NCI-H187 (cell line): Measurements from ENCODE around the gene PPM1J.

Experiments used
- DNase-seq, 2 experiments: peaks; one replicate each; lab custom pipeline; 2025; lab: John Stamatoyannopoulos, UW

Gene PPM1J

GRCh38 chr1:112687361-112687760, 27.8 kb downstream of the PPM1J start:
- no peak for DNase-seq

- no peak for DNase-seq
Measured at GRCh38 chr1:112686835-112687234, 28.3 kb downstream of the PPM1J start.

GRCh38 chr1:112686417-112686816, 28.7 kb downstream of the PPM1J start:
- DNase-seq = no peak

GRCh38 chr1:112685913-112686312, 29.2 kb downstream of the PPM1J start:
- DNase-seq = no peak

- no peak for DNase-seq
Measured at GRCh38 chr1:112678605-112679004, 36.5 kb downstream of the PPM1J start.

- DNase-seq = no peak
Measured at GRCh38 chr1:112677501-112677900, 37.6 kb downstream of the PPM1J start.

- DNase-seq = no peak
Measured at GRCh38 chr1:112676543-112676942, 38.6 kb downstream of the PPM1J start.

- DNase-seq = no peak
Measured at GRCh38 chr1:112675728-112676381, 39.3 kb downstream of the PPM1J start.

- DNase-seq = peak in 1 of 2 experiments; percentile 22
Measured at GRCh38 chr1:112674986-112675727, 40.0 kb downstream of the PPM1J start.

- DNase-seq = peak; percentile 19 to 29
Measured at GRCh38 chr1:112674440-112674985, 40.6 kb downstream of the PPM1J start, which contains the start of gene MOV10. MOV10 (plus strand) TSS chr1:112674659; CDS start chr1:112674913, 254 bp downstream.

- no peak for DNase-seq
Measured at GRCh38 chr1:112673592-112674439, 41.3 kb downstream of the PPM1J start.

- DNase-seq = no peak
Measured at GRCh38 chr1:112672842-112673241, 42.3 kb downstream of the PPM1J start.

- DNase-seq = no peak
Measured at GRCh38 chr1:112672009-112672408, 43.1 kb downstream of the PPM1J start.

- no peak for DNase-seq
Measured at GRCh38 chr1:112666946-112667345, 48.2 kb downstream of the PPM1J start.

GRCh38 chr1:112665857-112666256, 49.3 kb downstream of the PPM1J start:
- DNase-seq = no peak
